Body of pancreas (tissue), 4 donors: ENCODE measurements around the gene AKAP6. TPM values are rescaled to one million over a fixed set of nuclear protein-coding genes. Genes with fewer than 3 reads are reported as not detected.

Experiments used
- ATAC-seq: fragments of 150-250 bp; one replicate; pipeline ENCODE4 v1.9.1; 2016
- DNase-seq, 4 donors: peaks; one replicate each; pipeline ENCODE4 v3.0.0-alpha.2; 2019
- H3K27ac ChIP-seq, 4 donors: fragments of 200-600 bp; sonication (generic); 1 replicate in 3 of 4; 2 replicates in 1 of 4; pipeline versions ENCODE4 v1.5.1 to v1.6.1; 2016 to 2019; ENCODE audit warnings: mild to moderate bottlenecking in 1 of 4, mixed read lengths in 1 of 4, moderate library complexity in 1 of 4
- H3K27me3 ChIP-seq, 2 donors: fragments of 200-600 bp; sonication (generic); one replicate each; pipeline ENCODE4 v1.6.0; 2016; ENCODE audit warnings: mild to moderate bottlenecking in 1 of 2
- H3K36me3 ChIP-seq, 2 donors: fragments of 200-600 bp; sonication (generic); replicated peaks in 1 of 2; 2 replicates each; pipeline ENCODE4 v1.5.1; 2016; ENCODE audit warnings: low read depth in 2 of 2; ENCODE audit not compliant: insufficient read depth in 1 of 2
- H3K4me1 ChIP-seq: fragments of 200-600 bp; sonication (generic); one replicate; pipeline ENCODE4 v1.6.0; 2016
- H3K4me3 ChIP-seq, 2 donors: fragments of 200-600 bp; sonication (generic); 1 replicate in 1 of 2; 2 replicates in 1 of 2; pipeline ENCODE4 v1.5.1; 2016 to 2019
- H3K9me3 ChIP-seq, 3 donors: fragments of 200-600 bp; sonication (generic); 1 replicate in 2 of 3; 2 replicates in 1 of 3; pipeline ENCODE4 v1.5.1; 2016
- POLR2A ChIP-seq, 3 donors: fragments of 450-650 bp; IDR thresholded peaks; one replicate each; pipeline ENCODE4 v1.6.1; 2016; ENCODE audit warnings: antibody characterized with exemption in 3 of 3, mild to moderate bottlenecking in 2 of 3
- WGBS, 2 donors: methylation state at CpG; one replicate each; pipeline ENCODE4 v1.1.5; 2017; 5-methylcytosine and 5-hydroxymethylcytosine counted together
- intact Hi-C: fragments of 100-400 bp; cut with DNase I; formaldehyde crosslinking; loops from one replicate; pipeline ENCODE4 v1.15.1; 2023
- total RNA-seq, 2 donors: library from RNA; depleted of rRNA; stranded (reverse); fragments of >200 nt; gene quantifications; one replicate each; pipeline ENCODE4 v1.1.0, GENCODE V29; 2016
- TF ChIP-seq, protein P1 (sequence below), 7 experiments: fragments of 450-650 bp in 4 of 7; fragments of 200-600 bp in 3 of 7; sonication (generic) in 3 of 7; IDR thresholded peaks; one replicate each; pipeline ENCODE4 v1.5.1; 2016 to 2019; ENCODE audit warnings: antibody characterized with exemption in 7 of 7

Gene AKAP6
- total RNA-seq, 2 donors from 2014 or later: 2.0 to 2.9 TPM

DNA sequence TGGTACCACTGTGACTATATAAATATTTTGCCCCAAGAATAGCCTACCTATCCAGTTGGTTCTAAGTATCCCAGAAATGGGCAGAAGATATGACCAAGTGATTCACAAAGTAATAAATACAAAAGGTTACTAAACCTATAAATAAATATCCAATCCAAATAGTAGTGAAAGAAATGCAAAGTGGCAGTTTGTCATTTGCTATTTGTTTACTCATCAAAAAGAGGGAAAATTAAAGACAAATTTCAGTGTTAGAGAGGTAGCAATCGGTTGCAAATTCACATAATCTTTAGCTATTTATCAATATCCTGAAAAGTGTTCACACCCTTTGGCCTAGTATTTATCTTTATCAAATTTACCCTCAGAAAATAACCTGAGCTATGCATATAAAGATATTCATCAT lies 473.2 kb downstream of the AKAP6 start:
- Histone ChIP-seq H3K27ac (no peak overlapping the region), H3K27me3 (no peaks in the 10 kb centered on the region), H3K4me3 (no peak overlapping the region), H3K9me3 (peaks cover 0 to 6% (median 0%) of the 10 kb centered on the region in 3 donors), H3K36me3 (no peaks in the 10 kb centered on the region), H3K4me1 (no peaks in the 10 kb centered on the region)
- TF ChIP-seq POLR2A (IDR thresholded peaks at IDR 0.05): no peak
- TF ChIP-seq, protein P1, sequence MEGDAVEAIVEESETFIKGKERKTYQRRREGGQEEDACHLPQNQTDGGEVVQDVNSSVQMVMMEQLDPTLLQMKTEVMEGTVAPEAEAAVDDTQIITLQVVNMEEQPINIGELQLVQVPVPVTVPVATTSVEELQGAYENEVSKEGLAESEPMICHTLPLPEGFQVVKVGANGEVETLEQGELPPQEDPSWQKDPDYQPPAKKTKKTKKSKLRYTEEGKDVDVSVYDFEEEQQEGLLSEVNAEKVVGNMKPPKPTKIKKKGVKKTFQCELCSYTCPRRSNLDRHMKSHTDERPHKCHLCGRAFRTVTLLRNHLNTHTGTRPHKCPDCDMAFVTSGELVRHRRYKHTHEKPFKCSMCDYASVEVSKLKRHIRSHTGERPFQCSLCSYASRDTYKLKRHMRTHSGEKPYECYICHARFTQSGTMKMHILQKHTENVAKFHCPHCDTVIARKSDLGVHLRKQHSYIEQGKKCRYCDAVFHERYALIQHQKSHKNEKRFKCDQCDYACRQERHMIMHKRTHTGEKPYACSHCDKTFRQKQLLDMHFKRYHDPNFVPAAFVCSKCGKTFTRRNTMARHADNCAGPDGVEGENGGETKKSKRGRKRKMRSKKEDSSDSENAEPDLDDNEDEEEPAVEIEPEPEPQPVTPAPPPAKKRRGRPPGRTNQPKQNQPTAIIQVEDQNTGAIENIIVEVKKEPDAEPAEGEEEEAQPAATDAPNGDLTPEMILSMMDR (IDR thresholded peaks at IDR 0.05): no peak
- 79 to 93% methylated on average over 1 of the region's 1 CpG for WGBS, 2 donors
- DNase-seq (no peak), ATAC-seq (no peak)
- intact Hi-C loops: no loop called here

DNA sequence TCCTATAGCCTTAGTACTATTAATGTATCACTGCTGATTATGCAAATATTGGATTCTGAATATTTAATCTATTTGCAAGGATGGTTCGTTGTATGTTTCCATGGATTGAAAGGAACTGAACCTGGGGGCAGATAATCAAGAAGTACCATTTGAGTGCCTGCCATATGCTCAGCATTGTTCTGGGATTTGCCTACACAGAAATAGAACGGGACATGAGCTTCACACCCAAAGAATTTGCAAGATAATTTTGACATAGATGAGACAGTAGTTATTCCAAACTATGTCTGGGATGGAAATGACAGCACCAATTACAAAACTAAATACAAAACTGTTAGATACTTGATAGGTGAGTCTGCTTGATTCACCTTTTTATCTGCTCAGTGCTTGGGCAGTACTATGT lies 476.9 kb downstream of the AKAP6 start:
- WGBS, 2 donors: 71 to 76% methylated on average over 2 of the region's 2 CpGs
- intact Hi-C loops: no loop called here
- Histone ChIP-seq H3K9me3 (peaks cover 0 to 6% (median 0%) of the 10 kb centered on the region in 3 donors), H3K4me1 (peaks cover 7% of the 10 kb centered on the region), H3K27me3 (no peaks in the 10 kb centered on the region), H3K36me3 (no peaks in the 10 kb centered on the region), H3K4me3 (no peak overlapping the region), H3K27ac (no peak overlapping the region)
- ATAC-seq (no peak), DNase-seq (no peak)
- TF ChIP-seq, protein P1 (IDR thresholded peaks at IDR 0.05): no peak
- TF ChIP-seq POLR2A (IDR thresholded peaks at IDR 0.05): no peak

DNA sequence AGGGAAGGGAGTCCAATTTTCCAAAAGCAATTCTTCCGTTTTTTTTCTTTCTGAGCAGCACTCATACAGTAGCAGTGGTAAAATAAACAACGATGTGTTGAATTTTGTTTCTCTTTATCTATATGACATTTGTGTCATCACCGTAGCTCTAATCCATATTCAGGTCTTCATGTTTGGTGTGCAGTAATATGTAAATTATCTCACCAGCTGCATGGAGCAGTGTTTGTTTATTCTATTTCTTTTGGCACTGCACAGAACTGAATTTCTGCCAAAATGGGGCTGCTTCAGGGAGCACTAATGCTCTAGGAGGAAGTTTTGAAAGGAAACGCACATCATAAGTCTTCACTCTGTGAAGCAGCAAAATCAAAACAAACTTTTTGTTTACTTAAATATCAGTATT lies 479.5 kb downstream of the AKAP6 start:
- Histone ChIP-seq H3K4me1 (peaks cover 7% of the 10 kb centered on the region), H3K9me3 (peaks cover 0 to 6% (median 0%) of the 10 kb centered on the region in 3 donors), H3K27ac (no peak overlapping the region), H3K27me3 (no peaks in the 10 kb centered on the region), H3K4me3 (no peak overlapping the region), H3K36me3 (no peaks in the 10 kb centered on the region)
- intact Hi-C loops: no loop called here
- TF ChIP-seq, protein P1 (IDR thresholded peaks at IDR 0.05): no peak
- TF ChIP-seq POLR2A (IDR thresholded peaks at IDR 0.05): no peak
- WGBS, 2 donors: 7 to 21% methylated on average over 4 of the region's 4 CpGs
- ATAC-seq (peak; percentile 52), DNase-seq (peak; percentile 16 to 54 (median 40))

DNA sequence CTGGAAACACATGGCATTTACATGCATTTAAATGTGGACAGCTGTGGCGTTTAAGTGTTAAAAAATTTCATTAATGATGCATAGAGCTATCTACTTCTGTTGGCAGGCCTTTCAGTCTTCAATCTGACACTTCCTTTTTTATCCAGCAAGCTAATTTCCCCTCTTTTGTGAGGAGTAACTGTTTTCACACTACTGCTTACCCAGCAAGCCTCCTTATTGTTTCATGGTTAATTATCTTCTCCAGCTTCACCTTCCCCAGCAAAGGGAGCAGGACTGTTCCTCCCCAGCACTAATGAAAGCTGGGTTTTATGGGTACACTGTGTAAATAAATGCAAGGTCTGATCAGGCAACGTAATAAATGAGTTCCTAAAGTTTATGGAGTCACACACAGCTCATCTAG lies 480.2 kb downstream of the AKAP6 start:
- WGBS, 2 donors: 37 to 57% methylated on average over 2 of the region's 2 CpGs
- no peak for ATAC-seq
- intact Hi-C loops: no loop called here
- Histone ChIP-seq H3K27me3 (no peaks in the 10 kb centered on the region), H3K27ac (no peak overlapping the region), H3K9me3 (peaks cover 0 to 2% (median 0%) of the 10 kb centered on the region in 3 donors), H3K4me1 (peaks cover 7% of the 10 kb centered on the region), H3K4me3 (no peak overlapping the region), H3K36me3 (no peaks in the 10 kb centered on the region)
- TF ChIP-seq POLR2A (IDR thresholded peaks at IDR 0.05): no peak
- TF ChIP-seq, protein P1 (IDR thresholded peaks at IDR 0.05): no peak
- no peak for DNase-seq

- Histone ChIP-seq H3K4me3 (no peak overlapping the region), H3K27me3 (no peaks in the 10 kb centered on the region), H3K27ac (no peak overlapping the region), H3K9me3 (no peaks in the 10 kb centered on the region), H3K4me1 (peaks cover 5% of the 10 kb centered on the region), H3K36me3 (no peaks in the 10 kb centered on the region)
- DNase-seq (no peak), ATAC-seq (no peak)
- intact Hi-C loops: no loop called here
- no peak for TF ChIP-seq POLR2A (IDR thresholded peaks at IDR 0.05)
- TF ChIP-seq, protein P1 (IDR thresholded peaks at IDR 0.05): no peak
- 52% methylated on average over 4 of the region's 4 CpGs for WGBS, 2 donors
Measured at GRCh38 chr14:32813401-32813800, 484.3 kb downstream of the AKAP6 start.
